Astrocyte of the spinal cord (primary cell): ENCODE data around the gene HNF1B.

Source experiments
- DNase-seq: peaks from one replicate; pipeline ENCODE4 v3.0.0; 2011; ENCODE audit warnings: low read depth, low spot score
- H3K4me3 ChIP-seq: 2 replicates; pipeline ENCODE4 v1.5.1; 2011; ENCODE audit warnings: low read depth, mild to moderate bottlenecking, low read length, moderate library complexity
- in situ Hi-C: cut with HindIII; loops from 2 replicates; pipeline ENCODE4 v1.10.0; 2017; ENCODE audit warnings: low sequenced_read_pairs
- TF ChIP-seq, protein P1 (sequence below): IDR thresholded peaks from 2 replicates; pipeline ENCODE4 v1.5.1; 2012; ENCODE audit warnings: low read depth, mild to moderate bottlenecking, low read length, inconsistent platforms

The HNF1B gene

DNA sequence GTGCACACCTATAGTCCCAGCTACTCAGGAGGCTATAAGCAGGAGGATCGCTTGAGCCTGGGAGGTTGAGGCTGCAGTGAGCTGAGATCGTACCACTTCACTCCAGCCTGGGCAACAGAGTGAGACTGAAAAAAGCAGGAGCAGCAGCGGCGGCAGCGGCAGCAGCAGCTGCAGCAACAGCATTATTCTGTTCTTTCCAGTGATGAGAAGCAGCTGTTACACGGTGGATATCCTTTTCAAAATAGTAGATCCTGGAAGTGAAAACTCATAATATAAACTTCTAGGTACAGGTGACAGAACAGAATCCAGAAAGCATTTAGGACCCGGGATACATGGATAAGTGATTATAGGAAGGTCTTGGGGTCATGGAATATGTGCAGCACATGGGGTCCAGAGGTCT lies 17.8 kb upstream of the HNF1B start:
- no peak for DNase-seq
- TF ChIP-seq, protein P1, sequence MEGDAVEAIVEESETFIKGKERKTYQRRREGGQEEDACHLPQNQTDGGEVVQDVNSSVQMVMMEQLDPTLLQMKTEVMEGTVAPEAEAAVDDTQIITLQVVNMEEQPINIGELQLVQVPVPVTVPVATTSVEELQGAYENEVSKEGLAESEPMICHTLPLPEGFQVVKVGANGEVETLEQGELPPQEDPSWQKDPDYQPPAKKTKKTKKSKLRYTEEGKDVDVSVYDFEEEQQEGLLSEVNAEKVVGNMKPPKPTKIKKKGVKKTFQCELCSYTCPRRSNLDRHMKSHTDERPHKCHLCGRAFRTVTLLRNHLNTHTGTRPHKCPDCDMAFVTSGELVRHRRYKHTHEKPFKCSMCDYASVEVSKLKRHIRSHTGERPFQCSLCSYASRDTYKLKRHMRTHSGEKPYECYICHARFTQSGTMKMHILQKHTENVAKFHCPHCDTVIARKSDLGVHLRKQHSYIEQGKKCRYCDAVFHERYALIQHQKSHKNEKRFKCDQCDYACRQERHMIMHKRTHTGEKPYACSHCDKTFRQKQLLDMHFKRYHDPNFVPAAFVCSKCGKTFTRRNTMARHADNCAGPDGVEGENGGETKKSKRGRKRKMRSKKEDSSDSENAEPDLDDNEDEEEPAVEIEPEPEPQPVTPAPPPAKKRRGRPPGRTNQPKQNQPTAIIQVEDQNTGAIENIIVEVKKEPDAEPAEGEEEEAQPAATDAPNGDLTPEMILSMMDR, result no peak
- H3K4me3 ChIP-seq, result no peak overlapping the region
- in situ Hi-C loops, result no loop called here

DNA sequence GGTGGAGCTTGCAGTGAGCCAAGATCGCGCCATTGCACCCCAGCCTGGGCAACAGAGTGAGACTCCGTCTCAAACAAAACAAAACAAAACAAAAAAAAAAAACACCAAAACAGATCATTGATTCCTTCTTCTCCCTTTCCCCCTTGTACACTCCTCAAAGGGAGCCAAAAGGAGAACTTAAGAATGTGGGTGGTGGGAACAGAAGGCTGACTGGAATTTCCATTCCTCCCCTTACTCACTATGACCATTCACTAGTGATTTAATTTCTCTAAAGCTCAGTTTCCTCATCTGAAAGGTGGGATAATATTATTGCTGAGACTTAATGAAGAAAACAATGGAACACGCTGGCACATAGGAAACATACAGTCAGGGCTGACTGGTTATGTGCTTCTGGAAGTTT lies 17.1 kb upstream of the HNF1B start:
- TF ChIP-seq, protein P1, result no peak
- DNase-seq, result no peak
- no peak overlapping the region for H3K4me3 ChIP-seq
- in situ Hi-C loops, result no loop called here

DNA sequence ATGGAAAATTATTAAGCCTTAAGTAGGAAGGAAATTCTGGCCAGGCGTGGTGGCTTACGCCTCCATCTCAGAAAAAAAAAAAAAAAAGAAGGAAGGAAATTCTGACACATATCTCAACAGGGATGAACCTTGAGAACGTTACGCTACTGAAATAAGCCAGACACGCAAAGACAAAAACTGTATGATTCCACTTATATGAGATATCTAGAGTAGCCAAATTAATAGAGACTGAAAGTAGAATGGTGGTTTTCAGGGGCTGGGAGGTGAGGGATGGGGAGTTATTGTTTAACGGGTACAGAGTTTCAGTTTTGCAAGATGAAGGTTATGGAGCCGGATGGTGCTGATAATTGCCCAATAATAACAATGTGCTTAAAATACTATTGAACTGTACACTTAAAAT lies 16.2 kb upstream of the HNF1B start:
- no peak overlapping the region for H3K4me3 ChIP-seq
- no peak for DNase-seq
- in situ Hi-C loops, result no loop called here
- TF ChIP-seq, protein P1, result no peak

DNA sequence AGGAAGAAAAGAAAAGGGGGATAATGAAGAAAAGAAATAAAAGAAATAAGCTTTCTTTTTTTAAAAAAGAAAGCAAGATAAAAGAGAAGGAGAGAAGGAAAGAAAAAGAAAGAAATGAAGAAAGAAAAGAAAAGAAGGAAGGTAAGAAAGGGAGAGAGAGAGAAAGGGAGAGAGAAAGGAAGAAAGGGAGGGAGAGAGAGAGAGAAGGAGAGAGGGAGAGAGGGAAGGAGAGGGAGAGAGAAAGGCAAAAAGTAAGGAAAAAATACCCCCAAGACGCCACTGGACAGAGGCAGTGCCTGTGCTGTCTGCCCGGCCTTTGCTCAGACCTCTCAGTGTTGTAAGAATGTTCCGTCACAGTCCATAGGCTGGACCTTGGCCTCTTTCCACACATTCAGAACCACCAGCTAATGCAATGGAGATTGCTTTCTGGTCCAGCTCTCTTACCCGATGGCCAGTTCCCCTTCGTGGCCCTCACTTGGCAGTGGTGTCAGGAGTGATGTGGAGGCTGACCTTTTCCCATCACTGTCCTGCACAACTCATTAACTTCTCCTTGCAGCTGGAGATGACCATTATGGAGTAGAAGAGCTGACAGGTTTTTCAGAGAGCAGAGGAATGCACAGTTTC lies 14.3 kb upstream of the HNF1B start:
- DNase-seq, result no peak
- H3K4me3 ChIP-seq, result no peak overlapping the region
- TF ChIP-seq, protein P1, result no peak
- in situ Hi-C loops, result no loop called here

DNA sequence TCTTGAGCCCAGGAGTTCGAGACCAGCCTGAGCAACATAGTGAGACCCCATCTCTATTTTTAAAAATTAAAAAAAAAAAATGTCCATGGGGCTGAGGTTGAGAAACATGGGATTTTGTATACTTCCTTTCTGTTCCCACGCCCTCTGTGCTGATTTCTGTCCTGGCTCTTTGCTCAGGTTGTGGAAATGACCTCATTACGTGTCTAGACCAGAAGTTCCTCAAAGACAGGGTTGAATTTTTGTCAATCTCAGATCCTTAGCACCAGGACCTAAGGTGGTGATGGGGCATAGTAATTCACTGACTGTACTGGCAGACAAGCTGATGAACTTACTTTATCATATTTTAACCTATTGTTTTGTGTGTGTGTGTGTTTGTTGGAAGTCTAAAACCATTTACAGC lies 11.2 kb upstream of the HNF1B start:
- TF ChIP-seq, protein P1, result no peak
- no peak overlapping the region for H3K4me3 ChIP-seq
- in situ Hi-C loops, result no loop called here
- no peak for DNase-seq

DNA sequence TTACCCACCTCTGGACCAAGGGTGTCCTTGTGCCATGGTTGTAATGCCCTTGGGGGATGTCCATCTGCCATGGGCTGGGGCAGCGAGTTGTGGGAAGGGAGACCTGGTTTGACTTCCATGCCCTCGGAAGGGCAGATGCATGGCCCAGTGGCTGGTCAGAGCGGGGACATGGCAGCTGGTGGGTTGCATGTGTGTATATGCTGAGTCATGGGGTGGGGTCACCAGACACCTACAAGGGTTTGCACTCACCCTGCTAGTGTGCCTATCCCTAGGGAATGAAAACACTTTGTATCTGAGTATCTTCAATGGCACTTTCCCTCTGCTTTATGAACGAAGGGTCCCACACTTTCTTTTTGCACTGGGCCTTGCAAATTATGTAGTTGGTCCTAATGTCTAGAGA lies 10.6 kb upstream of the HNF1B start:
- H3K4me3 ChIP-seq, result no peak overlapping the region
- DNase-seq, result no peak
- TF ChIP-seq, protein P1, result no peak
- in situ Hi-C loops, result no loop called here

DNA sequence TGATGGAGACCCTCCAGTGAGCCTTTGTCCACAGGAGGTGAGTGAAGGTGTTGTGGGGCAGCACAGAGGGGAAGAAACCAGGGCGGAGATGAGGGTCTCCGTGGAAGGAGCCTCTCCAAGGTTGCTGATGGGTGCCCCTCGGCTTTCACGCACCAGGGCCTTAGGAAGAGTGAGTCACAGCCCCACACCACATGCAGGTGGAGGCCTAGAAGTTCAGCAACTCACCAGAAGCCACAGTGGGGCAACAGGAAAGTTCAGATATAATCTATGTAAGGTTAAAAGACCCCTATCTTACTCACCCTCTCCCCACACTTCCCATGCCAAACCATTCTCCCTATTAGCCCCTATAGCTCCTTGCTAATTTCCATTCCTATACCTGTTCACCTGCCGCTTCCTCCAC lies 9.5 kb upstream of the HNF1B start:
- in situ Hi-C loops, result no loop called here
- no peak overlapping the region for H3K4me3 ChIP-seq
- DNase-seq, result no peak
- TF ChIP-seq, protein P1, result no peak
